Lung microvascular endothelial cell (primary cell): ENCODE measurements around the gene TDP2. TPM values are rescaled to one million over a fixed set of nuclear protein-coding genes. Genes with fewer than 3 reads are reported as not detected.

ENCODE experiments used
- DNase-seq, 2 donors: peaks; one replicate each; pipeline versions ENCODE4 v3.0.0 to v3.0.0-alpha.2; 2010; ENCODE audit warnings: low read depth in 2 of 2
- total RNA-seq: library from RNA; depleted of rRNA; stranded (reverse); fragments of >200 nt; gene quantifications from 2 replicates; pipeline ENCODE4 v1.2.1, GENCODE V29; 2014

The TDP2 gene
- total RNA-seq, 1 donor from 2014 or later = 17.9 TPM

GRCh38 chr6:24606200-24606930 lies 60.3 kb downstream of the TDP2 start:
- DNase-seq = no peak

GRCh38 chr6:24603241-24603640 lies 63.5 kb downstream of the TDP2 start:
- no peak for DNase-seq

DNA sequence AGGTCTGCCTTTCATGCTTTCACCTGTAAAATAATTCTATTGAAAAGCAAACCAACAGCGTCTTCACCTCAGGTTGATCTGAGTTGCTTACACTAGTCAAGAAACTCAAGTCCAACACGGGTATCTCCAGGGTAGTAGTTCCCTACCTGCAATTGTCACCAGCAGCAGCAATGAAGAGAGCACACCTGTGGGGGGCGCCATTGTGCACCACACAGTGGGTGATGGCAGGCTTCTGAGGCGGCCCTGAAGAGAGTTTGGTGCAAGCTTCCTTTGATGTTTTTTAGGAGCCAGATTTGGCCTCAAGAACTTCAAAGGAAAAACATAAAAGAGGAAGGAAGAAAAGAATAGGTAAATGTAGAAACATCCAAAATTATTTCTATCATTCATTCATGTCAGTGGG lies 65.8 kb downstream of the TDP2 start:
- no peak for DNase-seq

Other genes with a start within 250 kb of the TDP2 start
- gene GPLD1, start 177.3 kb downstream of the TDP2 start, total RNA-seq = under 0.01 and 0.20 TPM in 2 replicates
- gene ALDH5A1, start 171.9 kb downstream of the TDP2 start, total RNA-seq = 0.44 and 1.4 TPM in 2 replicates
- gene KIAA0319, start 20.7 kb downstream of the TDP2 start, total RNA-seq = under 0.01 TPM in 1 of 2 replicates, not detected in the other
- gene ACOT13, start 178 bp upstream of the TDP2 start, total RNA-seq = 3.2 and 3.9 TPM in 2 replicates
- gene C6orf62, start 52.3 kb upstream of the TDP2 start, total RNA-seq = 68.1 and 70.0 TPM in 2 replicates
- 7.9 and 13.9 TPM in 2 replicates for gene GMNN, start 108.0 kb upstream of the TDP2 start, total RNA-seq
- not detected in 2 replicates for gene ARMH2, start 132.0 kb upstream of the TDP2 start, total RNA-seq